NCI-H1105 (cell line): ENCODE results near the gene NEGR1.

Source experiments
- DNase-seq: peaks from one replicate; lab custom pipeline; 2025; lab: John Stamatoyannopoulos, UW

Gene NEGR1

GRCh38 chr1:72117621-72118020, 164.7 kb downstream of the NEGR1 start:
- DNase-seq, result no peak

- no peak for DNase-seq
These were observed 167.0 kb downstream of the NEGR1 start for GRCh38 chr1:72115290-72115689.

- DNase-seq, result no peak
These were observed 170.7 kb downstream of the NEGR1 start for GRCh38 chr1:72111662-72112061.

GRCh38 chr1:72109916-72110315, 172.4 kb downstream of the NEGR1 start:
- no peak for DNase-seq

- DNase-seq, result no peak
These were observed 177.1 kb downstream of the NEGR1 start for GRCh38 chr1:72105201-72105600.

GRCh38 chr1:72101840-72102632, 180.3 kb downstream of the NEGR1 start:
- DNase-seq, result no peak

- DNase-seq, result no peak
These were observed 181.6 kb downstream of the NEGR1 start for GRCh38 chr1:72100771-72101170.

- no peak for DNase-seq
These were observed 184.3 kb downstream of the NEGR1 start for GRCh38 chr1:72097851-72098570.

GRCh38 chr1:72094209-72094608, 188.1 kb downstream of the NEGR1 start:
- DNase-seq, result no peak

GRCh38 chr1:72086394-72086793, 195.9 kb downstream of the NEGR1 start:
- no peak for DNase-seq

GRCh38 chr1:72075425-72075824, 206.9 kb downstream of the NEGR1 start:
- no peak for DNase-seq

GRCh38 chr1:72066431-72066830, 215.9 kb downstream of the NEGR1 start:
- no peak for DNase-seq

GRCh38 chr1:72064196-72065075, 217.9 kb downstream of the NEGR1 start:
- DNase-seq, result no peak

GRCh38 chr1:72063364-72064044, 218.8 kb downstream of the NEGR1 start:
- no peak for DNase-seq

- no peak for DNase-seq
These were observed 219.8 kb downstream of the NEGR1 start for GRCh38 chr1:72062584-72062983.

GRCh38 chr1:72060466-72061245, 221.7 kb downstream of the NEGR1 start:
- no peak for DNase-seq

- DNase-seq, result no peak
These were observed 225.8 kb downstream of the NEGR1 start for GRCh38 chr1:72056516-72056915.

- no peak for DNase-seq
These were observed 230.8 kb downstream of the NEGR1 start for GRCh38 chr1:72051538-72051937.

- no peak for DNase-seq
These were observed 231.8 kb downstream of the NEGR1 start for GRCh38 chr1:72050551-72050950.

- peak; percentile 33 for DNase-seq
These were observed 244.5 kb downstream of the NEGR1 start for GRCh38 chr1:72037745-72038343.

GRCh38 chr1:72034827-72035226, 247.5 kb downstream of the NEGR1 start:
- no peak for DNase-seq
